GM12878 (cell line): ENCODE results near the gene FKRP. TPM values are rescaled to one million over a fixed set of nuclear protein-coding genes. Genes with fewer than 3 reads are reported as not detected.

Experiments
- ATAC-seq: fragments of 200-7000 bp; cut with Tn5 transposase; 3 replicates; pipeline ENCODE4 v1.9.1; 2020; ENCODE audit warnings: mild to moderate bottlenecking, moderate library complexity
- BruUV-seq: library from RNA; stranded (reverse); fragments of 400-500 nt; replicated peaks from 2 replicates; lab custom pipeline; 2021; lab: Mats Ljungman, UMichigan
- CTCF ChIA-PET: fragments of 300-600 bp; sonication (Branson Sonifier 250); formaldehyde crosslinking; extraction: SDS; loops from one replicate; lab custom pipeline; 2021; ENCODE audit warnings: inconsistent platforms; lab: Yijun Ruan, JAX
- POLR2A ChIA-PET: fragments of 350-600 bp; formaldehyde crosslinking; extraction: SDS; loops from one replicate; lab custom pipeline; 2021; ENCODE audit warnings: inconsistent platforms; lab: Charles Lee
- RAD21 ChIA-PET: fragments of 300-600 bp; sonication (Branson Sonifier 250); formaldehyde crosslinking; loops from one replicate; lab custom pipeline; 2023; ENCODE audit warnings: antibody characterized with exemption; ENCODE audit not compliant: unreplicated experiment; lab: Charles Lee
- SMC1A ChIA-PET: fragments of 300-600 bp; sonication (Branson Sonifier 250); formaldehyde crosslinking; loops from one replicate; lab custom pipeline; 2023; ENCODE audit not compliant: unreplicated experiment, uncharacterized antibody; lab: Charles Lee
- DNase-seq: peaks from one replicate; pipeline ENCODE4 v3.0.0-alpha.2; 2011; ENCODE audit warnings: low read depth, low spot score
- FAIRE-seq: peaks from 3 replicates; lab custom pipeline; 2011; peaks lifted over from hg19 to GRCh38; lab: Jason Lieb, UNC
- H2AFZ ChIP-seq: 2 replicates; pipeline ENCODE4 v1.6.0; 2011; ENCODE audit warnings: low read depth, low read length, control low read depth; ENCODE audit not compliant: control insufficient read depth
- H3K27ac ChIP-seq: 2 replicates; pipeline ENCODE4 v1.5.1; 2011; ENCODE audit warnings: control low read depth; ENCODE audit not compliant: control insufficient read depth, insufficient read depth
- H3K27me3 ChIP-seq, 2 experiments: replicated peaks in 1 of 2; 2 replicates each; pipeline versions ENCODE4 v1.6.0 to v1.6.1; 2011; ENCODE audit warnings: low read length in 1 of 2; ENCODE audit not compliant: control insufficient read depth in 2 of 2, insufficient read depth in 2 of 2
- H3K36me3 ChIP-seq, 2 experiments: 2 replicates each; pipeline ENCODE4 v1.5.1; 2011; ENCODE audit warnings: low read length in 1 of 2; ENCODE audit not compliant: control insufficient read depth in 2 of 2, insufficient read depth in 2 of 2
- H3K4me1 ChIP-seq: 2 replicates; pipeline ENCODE4 v1.6.1; 2011; ENCODE audit warnings: mild to moderate bottlenecking, low read length, moderate library complexity, mixed read lengths; ENCODE audit not compliant: control insufficient read depth, insufficient read depth
- H3K4me2 ChIP-seq: 2 replicates; pipeline ENCODE4 v1.6.0; 2011; ENCODE audit warnings: control low read depth; ENCODE audit not compliant: control insufficient read depth, insufficient read depth
- H3K4me3 ChIP-seq: fragments of 200-600 bp; sonication (generic); 2 replicates; pipeline ENCODE4 v1.5.1; 2016
- H3K79me2 ChIP-seq: 2 replicates; pipeline ENCODE4 v1.6.0; 2011; ENCODE audit warnings: low read length; ENCODE audit not compliant: control insufficient read depth, insufficient read depth
- H3K9ac ChIP-seq: 2 replicates; pipeline ENCODE4 v1.8.0; 2011; ENCODE audit warnings: low read length, control low read depth, mixed read lengths; ENCODE audit not compliant: control insufficient read depth, insufficient read depth
- H3K9me3 ChIP-seq: replicated peaks from 3 replicates; pipeline ENCODE4 v1.5.1; 2011; ENCODE audit warnings: mild to moderate bottlenecking, low read length; ENCODE audit not compliant: control insufficient read depth, insufficient read depth
- H4K20me1 ChIP-seq: 2 replicates; pipeline ENCODE4 v1.6.0; 2011; ENCODE audit not compliant: control insufficient read depth, insufficient read depth
- BRCA1 ChIP-seq: IDR thresholded peaks from 2 replicates; pipeline ENCODE4 v1.6.1; 2011; ENCODE audit warnings: low read depth, low read length, improper control_type of control experiment
- CREB1 ChIP-seq: IDR thresholded peaks from 2 replicates; pipeline ENCODE4 v1.6.1; 2012; ENCODE audit warnings: low read depth, mild to moderate bottlenecking, inconsistent platforms
- MTA2 ChIP-seq: fragments of 450-650 bp; IDR thresholded peaks from 2 replicates; pipeline ENCODE4 v1.6.1; 2016; ENCODE audit warnings: low read depth, mild to moderate bottlenecking, moderate library complexity
- RB1 ChIP-seq: fragments of 450-650 bp; formaldehyde crosslinking; IDR thresholded peaks from 2 replicates; pipeline ENCODE4 v1.6.1; 2017; ENCODE audit warnings: mild to moderate bottlenecking, borderline replicate concordance
- SMARCA5 ChIP-seq: fragments of 450-650 bp; IDR thresholded peaks from 2 replicates; pipeline ENCODE4 v1.6.1; 2017; ENCODE audit warnings: mild to moderate bottlenecking
- SPI1 ChIP-seq: IDR thresholded peaks from 2 replicates; pipeline ENCODE4 v1.6.1; 2011; ENCODE audit warnings: low read depth, mild to moderate bottlenecking, low read length, moderate library complexity, borderline replicate concordance; ENCODE audit not compliant: insufficient read depth
- TBL1XR1 ChIP-seq: IDR thresholded peaks from 2 replicates; pipeline ENCODE4 v1.6.1; 2012; ENCODE audit warnings: low read depth, low read length, improper control_type of control experiment
- YBX1 ChIP-seq: fragments of 450-650 bp; IDR thresholded peaks from 2 replicates; pipeline ENCODE4 v1.6.1; 2016; ENCODE audit warnings: antibody characterized with exemption
- ZSCAN29 ChIP-seq: fragments of 450-650 bp; IDR thresholded peaks from 2 replicates; pipeline ENCODE4 v1.6.1; 2017; ENCODE audit warnings: mild to moderate bottlenecking, moderate library complexity
- WGBS: methylation state at CpG from one replicate; pipeline ENCODE4 v1.1.6; 2016; ENCODE audit warnings: low lambda C conversion rate; ENCODE audit not compliant: insufficient replicate concordance, insufficient coverage; ENCODE audit errors: missing lambda C conversion rate; 5-methylcytosine and 5-hydroxymethylcytosine counted together
- in situ Hi-C: fragments of 300-500 bp; cut with MboI; formaldehyde crosslinking; loops from 9 replicates; pipeline ENCODE4 v1.14.3; 2018; ENCODE audit warnings: mixed read lengths
- intact Hi-C: fragments of 100-400 bp; cut with micrococcal nuclease; formaldehyde crosslinking; loops from one replicate; pipeline ENCODE4 v1.14.2; 2022; ENCODE audit not compliant: unreplicated experiment
- polyA plus RNA-seq, 11 experiments: library from polyadenylated mRNA; depleted of rRNA in 4 of 11; unstranded in 6 of 11; stranded (reverse) in 5 of 11; fragments of >200 nt; fragmentation: Nextera tagmentation in 4 of 11; fragmentation: Illumina TruSeq in 1 of 11; extraction: Ambion mirVana in 4 of 11; extraction: Trizol in 1 of 11; gene quantifications; 1 replicate in 1 of 11; 2 replicates in 10 of 11; pipeline versions ENCODE4 v1.2.1 to v1.2.3, GENCODE V29; 2011 to 2016; ENCODE audit warnings: inconsistent platforms in 2 of 11, missing spikeins in 2 of 11, low read depth in 1 of 11
- total RNA-seq, 4 experiments: library from RNA; depleted of rRNA in 3 of 4; stranded (reverse); fragments of >200 nt in 3 of 4; fragmentation: Illumina TruSeq in 1 of 4; extraction: Trizol in 1 of 4; gene quantifications; 2 replicates each; pipeline versions ENCODE4 v1.2.1 to v1.2.3, GENCODE V29; 2013 to 2021
- TF ChIP-seq, protein P1 (sequence below): fragments of 150-350 bp; IDR thresholded peaks from 2 replicates; pipeline ENCODE4 v1.6.1; 2014; ENCODE audit warnings: mild to moderate bottlenecking, low read depth, low read length
- TF ChIP-seq, protein P2 (sequence below): fragments of 450-650 bp; IDR thresholded peaks from 2 replicates; pipeline ENCODE4 v1.6.1; 2017; ENCODE audit warnings: mild to moderate bottlenecking, moderate library complexity
- TF ChIP-seq, protein P3 (sequence below): fragments of 450-650 bp; IDR thresholded peaks from 2 replicates; pipeline ENCODE4 v1.6.1; 2017; ENCODE audit warnings: mild to moderate bottlenecking
- TF ChIP-seq, protein P4 (sequence below): fragments of 450-650 bp; IDR thresholded peaks from 2 replicates; pipeline ENCODE4 v1.6.1; 2017; ENCODE audit warnings: mild to moderate bottlenecking, low read depth, inconsistent platforms; ENCODE audit not compliant: poor library complexity, severe bottlenecking
- TF ChIP-seq, protein P5 (sequence below): fragments of 450-650 bp; IDR thresholded peaks from 2 replicates; pipeline ENCODE4 v1.6.1; 2016; ENCODE audit warnings: mild to moderate bottlenecking

Gene FKRP
- total and polyA plus RNA-seq, 10 of the 15 experiments (the other 5 are each of a cell fraction or from before 2014, with no cell fraction given), result 1.3 to 14.1 (median 7.8) TPM

DNA sequence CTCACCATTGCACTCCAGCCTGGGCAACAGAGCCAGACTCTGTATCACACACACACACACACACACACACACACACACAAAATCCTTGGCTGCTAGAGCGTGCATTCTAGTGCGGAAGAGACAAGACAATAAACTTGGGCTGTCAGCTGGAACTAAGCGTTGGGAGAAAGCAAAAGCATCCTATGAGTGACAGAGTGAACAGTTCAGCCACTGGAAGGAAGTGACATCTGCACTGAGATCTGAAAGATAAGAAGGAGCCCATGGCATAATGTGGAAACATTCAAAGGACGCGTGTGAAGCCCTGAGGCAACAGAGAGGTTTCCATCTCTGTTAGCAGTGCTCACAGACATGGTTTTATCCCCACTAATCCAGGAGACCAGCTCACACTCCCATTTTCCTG is 46.1 kb downstream of the FKRP start:
- no peaks in the 10 kb centered on the region for H4K20me1 ChIP-seq
- H3K4me2 ChIP-seq, result no peak overlapping the region
- ATAC-seq (no peak), DNase-seq (no peak), FAIRE-seq (no peak)
- no TSS peak for BruUV-seq
- ChIA-PET POLR2A (interaction anchor here (1.3 kb wide), 1 partner anchor 10 kb away, joined by 6 read pairs; no protein-coding TSS in a partner anchor), RAD21 (interaction anchor here (0.6 kb wide), 1 partner anchor 33 kb away, joined by 3 read pairs; no protein-coding TSS in a partner anchor), SMC1A (no interaction called here), CTCF (no interaction called here)
- in situ Hi-C loops (no loop called here), intact Hi-C loops (no loop called here)
- no peaks in the 10 kb centered on the region; a peak in 1 of 4 replicates for H3K27me3 ChIP-seq
- H3K9ac ChIP-seq, result no peak overlapping the region
- H3K4me3 ChIP-seq, result no peak overlapping the region
- WGBS, result 40% methylated on average over 5 of the region's 5 CpGs
- H3K79me2 ChIP-seq, result peaks cover 15% of the 10 kb centered on the region
- no peak overlapping the region; the same call in 1 of the 2 replicates for H2AFZ ChIP-seq
- H3K27ac ChIP-seq, result no peak overlapping the region
- H3K36me3 ChIP-seq, result no peaks in the 10 kb centered on the region
- no peaks in the 10 kb centered on the region; the same call in 2 of the 3 replicates for H3K9me3 ChIP-seq
- no peaks in the 10 kb centered on the region for H3K4me1 ChIP-seq
- TF ChIP-seq, protein P1, sequence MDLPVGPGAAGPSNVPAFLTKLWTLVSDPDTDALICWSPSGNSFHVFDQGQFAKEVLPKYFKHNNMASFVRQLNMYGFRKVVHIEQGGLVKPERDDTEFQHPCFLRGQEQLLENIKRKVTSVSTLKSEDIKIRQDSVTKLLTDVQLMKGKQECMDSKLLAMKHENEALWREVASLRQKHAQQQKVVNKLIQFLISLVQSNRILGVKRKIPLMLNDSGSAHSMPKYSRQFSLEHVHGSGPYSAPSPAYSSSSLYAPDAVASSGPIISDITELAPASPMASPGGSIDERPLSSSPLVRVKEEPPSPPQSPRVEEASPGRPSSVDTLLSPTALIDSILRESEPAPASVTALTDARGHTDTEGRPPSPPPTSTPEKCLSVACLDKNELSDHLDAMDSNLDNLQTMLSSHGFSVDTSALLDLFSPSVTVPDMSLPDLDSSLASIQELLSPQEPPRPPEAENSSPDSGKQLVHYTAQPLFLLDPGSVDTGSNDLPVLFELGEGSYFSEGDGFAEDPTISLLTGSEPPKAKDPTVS, result no peak
- TF ChIP-seq RB1 (no peak), YBX1 (no peak), MTA2 (no peak), TBL1XR1 (no peak), BRCA1 (no peak), CREB1 (no peak), SPI1 (0 out of 2 replicates have a peak, but pooled peaks have one; percentile 23), SMARCA5 (no peak), ZSCAN29 (no peak)
- TF ChIP-seq, protein P2, sequence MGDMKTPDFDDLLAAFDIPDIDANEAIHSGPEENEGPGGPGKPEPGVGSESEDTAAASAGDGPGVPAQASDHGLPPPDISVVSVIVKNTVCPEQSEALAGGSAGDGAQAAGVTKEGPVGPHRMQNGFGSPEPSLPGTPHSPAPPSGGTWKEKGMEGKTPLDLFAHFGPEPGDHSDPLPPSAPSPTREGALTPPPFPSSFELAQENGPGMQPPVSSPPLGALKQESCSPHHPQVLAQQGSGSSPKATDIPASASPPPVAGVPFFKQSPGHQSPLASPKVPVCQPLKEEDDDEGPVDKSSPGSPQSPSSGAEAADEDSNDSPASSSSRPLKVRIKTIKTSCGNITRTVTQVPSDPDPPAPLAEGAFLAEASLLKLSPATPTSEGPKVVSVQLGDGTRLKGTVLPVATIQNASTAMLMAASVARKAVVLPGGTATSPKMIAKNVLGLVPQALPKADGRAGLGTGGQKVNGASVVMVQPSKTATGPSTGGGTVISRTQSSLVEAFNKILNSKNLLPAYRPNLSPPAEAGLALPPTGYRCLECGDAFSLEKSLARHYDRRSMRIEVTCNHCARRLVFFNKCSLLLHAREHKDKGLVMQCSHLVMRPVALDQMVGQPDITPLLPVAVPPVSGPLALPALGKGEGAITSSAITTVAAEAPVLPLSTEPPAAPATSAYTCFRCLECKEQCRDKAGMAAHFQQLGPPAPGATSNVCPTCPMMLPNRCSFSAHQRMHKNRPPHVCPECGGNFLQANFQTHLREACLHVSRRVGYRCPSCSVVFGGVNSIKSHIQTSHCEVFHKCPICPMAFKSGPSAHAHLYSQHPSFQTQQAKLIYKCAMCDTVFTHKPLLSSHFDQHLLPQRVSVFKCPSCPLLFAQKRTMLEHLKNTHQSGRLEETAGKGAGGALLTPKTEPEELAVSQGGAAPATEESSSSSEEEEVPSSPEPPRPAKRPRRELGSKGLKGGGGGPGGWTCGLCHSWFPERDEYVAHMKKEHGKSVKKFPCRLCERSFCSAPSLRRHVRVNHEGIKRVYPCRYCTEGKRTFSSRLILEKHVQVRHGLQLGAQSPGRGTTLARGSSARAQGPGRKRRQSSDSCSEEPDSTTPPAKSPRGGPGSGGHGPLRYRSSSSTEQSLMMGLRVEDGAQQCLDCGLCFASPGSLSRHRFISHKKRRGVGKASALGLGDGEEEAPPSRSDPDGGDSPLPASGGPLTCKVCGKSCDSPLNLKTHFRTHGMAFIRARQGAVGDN, result no peak
- TF ChIP-seq, protein P3, sequence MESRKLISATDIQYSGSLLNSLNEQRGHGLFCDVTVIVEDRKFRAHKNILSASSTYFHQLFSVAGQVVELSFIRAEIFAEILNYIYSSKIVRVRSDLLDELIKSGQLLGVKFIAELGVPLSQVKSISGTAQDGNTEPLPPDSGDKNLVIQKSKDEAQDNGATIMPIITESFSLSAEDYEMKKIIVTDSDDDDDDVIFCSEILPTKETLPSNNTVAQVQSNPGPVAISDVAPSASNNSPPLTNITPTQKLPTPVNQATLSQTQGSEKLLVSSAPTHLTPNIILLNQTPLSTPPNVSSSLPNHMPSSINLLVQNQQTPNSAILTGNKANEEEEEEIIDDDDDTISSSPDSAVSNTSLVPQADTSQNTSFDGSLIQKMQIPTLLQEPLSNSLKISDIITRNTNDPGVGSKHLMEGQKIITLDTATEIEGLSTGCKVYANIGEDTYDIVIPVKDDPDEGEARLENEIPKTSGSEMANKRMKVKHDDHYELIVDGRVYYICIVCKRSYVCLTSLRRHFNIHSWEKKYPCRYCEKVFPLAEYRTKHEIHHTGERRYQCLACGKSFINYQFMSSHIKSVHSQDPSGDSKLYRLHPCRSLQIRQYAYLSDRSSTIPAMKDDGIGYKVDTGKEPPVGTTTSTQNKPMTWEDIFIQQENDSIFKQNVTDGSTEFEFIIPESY, result no peak
- TF ChIP-seq, protein P4, sequence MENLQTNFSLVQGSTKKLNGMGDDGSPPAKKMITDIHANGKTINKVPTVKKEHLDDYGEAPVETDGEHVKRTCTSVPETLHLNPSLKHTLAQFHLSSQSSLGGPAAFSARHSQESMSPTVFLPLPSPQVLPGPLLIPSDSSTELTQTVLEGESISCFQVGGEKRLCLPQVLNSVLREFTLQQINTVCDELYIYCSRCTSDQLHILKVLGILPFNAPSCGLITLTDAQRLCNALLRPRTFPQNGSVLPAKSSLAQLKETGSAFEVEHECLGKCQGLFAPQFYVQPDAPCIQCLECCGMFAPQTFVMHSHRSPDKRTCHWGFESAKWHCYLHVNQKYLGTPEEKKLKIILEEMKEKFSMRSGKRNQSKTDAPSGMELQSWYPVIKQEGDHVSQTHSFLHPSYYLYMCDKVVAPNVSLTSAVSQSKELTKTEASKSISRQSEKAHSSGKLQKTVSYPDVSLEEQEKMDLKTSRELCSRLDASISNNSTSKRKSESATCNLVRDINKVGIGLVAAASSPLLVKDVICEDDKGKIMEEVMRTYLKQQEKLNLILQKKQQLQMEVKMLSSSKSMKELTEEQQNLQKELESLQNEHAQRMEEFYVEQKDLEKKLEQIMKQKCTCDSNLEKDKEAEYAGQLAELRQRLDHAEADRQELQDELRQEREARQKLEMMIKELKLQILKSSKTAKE, result no peak
- TF ChIP-seq, protein P5, sequence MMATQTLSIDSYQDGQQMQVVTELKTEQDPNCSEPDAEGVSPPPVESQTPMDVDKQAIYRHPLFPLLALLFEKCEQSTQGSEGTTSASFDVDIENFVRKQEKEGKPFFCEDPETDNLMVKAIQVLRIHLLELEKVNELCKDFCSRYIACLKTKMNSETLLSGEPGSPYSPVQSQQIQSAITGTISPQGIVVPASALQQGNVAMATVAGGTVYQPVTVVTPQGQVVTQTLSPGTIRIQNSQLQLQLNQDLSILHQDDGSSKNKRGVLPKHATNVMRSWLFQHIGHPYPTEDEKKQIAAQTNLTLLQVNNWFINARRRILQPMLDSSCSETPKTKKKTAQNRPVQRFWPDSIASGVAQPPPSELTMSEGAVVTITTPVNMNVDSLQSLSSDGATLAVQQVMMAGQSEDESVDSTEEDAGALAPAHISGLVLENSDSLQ, result peak; percentile 88
